MM.1S (cell line): ENCODE measurements around the gene FAM20C.

ENCODE experiments used
- DNase-seq: peaks from one replicate; pipeline ENCODE4 v3.0.0-alpha.2; 2015
- H2AFZ ChIP-seq: fragments of 300-600 bp; sonication (generic); 2 replicates; pipeline ENCODE4 v1.6.0; 2016; ENCODE audit warnings: antibody characterized with exemption, low read length
- H3F3A ChIP-seq: fragments of 300-600 bp; sonication (generic); 2 replicates; pipeline ENCODE4 v1.6.1; 2016; ENCODE audit warnings: mild to moderate bottlenecking, antibody characterized with exemption, low read length, moderate library complexity, mixed read lengths; ENCODE audit not compliant: insufficient read depth
- H3K27ac ChIP-seq: fragments of 300-600 bp; sonication (generic); 2 replicates; pipeline ENCODE4 v1.5.1; 2016; ENCODE audit warnings: mild to moderate bottlenecking, low read length
- H3K27me3 ChIP-seq: fragments of 300-600 bp; sonication (generic); replicated peaks from 2 replicates; pipeline ENCODE4 v1.6.0; 2016; ENCODE audit warnings: low read length; ENCODE audit not compliant: insufficient read depth
- H3K36me3 ChIP-seq: fragments of 300-600 bp; sonication (generic); replicated peaks from 2 replicates; pipeline ENCODE4 v1.6.1; 2016; ENCODE audit warnings: mild to moderate bottlenecking, low read length, mixed read lengths; ENCODE audit not compliant: insufficient read depth
- H3K4me1 ChIP-seq: fragments of 300-600 bp; sonication (generic); 2 replicates; pipeline ENCODE4 v1.6.1; 2016; ENCODE audit warnings: low read length, mixed read lengths
- H3K4me2 ChIP-seq: fragments of 300-600 bp; sonication (generic); 2 replicates; pipeline ENCODE4 v1.6.0; 2016; ENCODE audit warnings: low read depth, low read length
- H3K4me3 ChIP-seq: fragments of 300-600 bp; sonication (generic); 2 replicates; pipeline ENCODE4 v1.5.1; 2016; ENCODE audit warnings: low read length, mixed read lengths
- H3K79me2 ChIP-seq: fragments of 300-600 bp; sonication (generic); 2 replicates; pipeline ENCODE4 v1.6.1; 2016; ENCODE audit warnings: mixed run types, low read length, mixed read lengths
- H3K9ac ChIP-seq: fragments of 300-600 bp; sonication (generic); 2 replicates; pipeline ENCODE4 v1.6.1; 2016; ENCODE audit warnings: low read length, mixed read lengths
- H3K9me2 ChIP-seq: fragments of 300-600 bp; sonication (generic); replicated peaks from 2 replicates; pipeline ENCODE4 v1.6.1; 2016; ENCODE audit warnings: mild to moderate bottlenecking, low read length, mixed read lengths; ENCODE audit not compliant: insufficient read depth
- H3K9me3 ChIP-seq: fragments of 300-600 bp; sonication (generic); replicated peaks from 2 replicates; pipeline ENCODE4 v1.6.1; 2016; ENCODE audit warnings: mild to moderate bottlenecking, low read length, mixed read lengths; ENCODE audit not compliant: insufficient read depth
- H4K20me1 ChIP-seq: fragments of 300-600 bp; sonication (generic); 2 replicates; pipeline ENCODE4 v1.6.1; 2016; ENCODE audit warnings: mild to moderate bottlenecking, low read length, moderate library complexity, mixed read lengths; ENCODE audit not compliant: insufficient read depth
- CTCF ChIP-seq: fragments of 300-600 bp; sonication (generic); IDR thresholded peaks from 2 replicates; pipeline ENCODE4 v1.5.1; 2016; ENCODE audit warnings: antibody characterized with exemption, low read length, mixed read lengths
- EZH2 ChIP-seq: fragments of 300-600 bp; sonication (generic); optimal IDR thresholded peaks from 2 replicates; pipeline ENCODE3; 2017; ENCODE audit warnings: low read depth, mild to moderate bottlenecking, antibody characterized with exemption, low read length, mixed read lengths
- EZH2phosphoT487 ChIP-seq: fragments of 300-600 bp; sonication (generic); IDR thresholded peaks from 2 replicates; pipeline ENCODE4 v1.6.1; 2018; ENCODE audit warnings: antibody characterized with exemption, low read length

The FAM20C gene

GRCh38 chr7:254337-255037, 62.1 kb downstream of the FAM20C start:
- H3K4me1 ChIP-seq: no peaks in the 10 kb centered on the region
- H3K9ac ChIP-seq: no peak overlapping the region
- H3K4me3 ChIP-seq: no peak overlapping the region
- no peak overlapping the region for H3K27ac ChIP-seq
- no peaks in the 10 kb centered on the region for H3K9me2 ChIP-seq
- no peaks in the 10 kb centered on the region for H3K27me3 ChIP-seq
- DNase-seq: no peak
- H3K79me2 ChIP-seq: no peaks in the 10 kb centered on the region
- H3F3A ChIP-seq: no peaks in the 10 kb centered on the region
- no peaks in the 10 kb centered on the region for H3K36me3 ChIP-seq
- H3K9me3 ChIP-seq: no peaks in the 10 kb centered on the region
- no peak overlapping the region for H3K4me2 ChIP-seq
- no peaks in the 10 kb centered on the region for H4K20me1 ChIP-seq
- TF ChIP-seq EZH2phosphoT487 (no peak), EZH2 (no peak), CTCF (no peak)
- no peak overlapping the region for H2AFZ ChIP-seq

- H2AFZ ChIP-seq: no peak overlapping the region
- no peaks in the 10 kb centered on the region for H3K27me3 ChIP-seq
- no peak overlapping the region for H3K27ac ChIP-seq
- DNase-seq: no peak
- H3K9me2 ChIP-seq: no peaks in the 10 kb centered on the region
- no peaks in the 10 kb centered on the region for H3K4me1 ChIP-seq
- H3K36me3 ChIP-seq: no peaks in the 10 kb centered on the region
- no peaks in the 10 kb centered on the region for H3K79me2 ChIP-seq
- H4K20me1 ChIP-seq: no peaks in the 10 kb centered on the region
- TF ChIP-seq CTCF (no peak), EZH2 (no peak), EZH2phosphoT487 (no peak)
- H3K4me2 ChIP-seq: no peak overlapping the region
- no peaks in the 10 kb centered on the region for H3F3A ChIP-seq
- H3K9me3 ChIP-seq: no peaks in the 10 kb centered on the region
- no peak overlapping the region for H3K9ac ChIP-seq
- H3K4me3 ChIP-seq: no peak overlapping the region
Observed at GRCh38 chr7:255038-255435, 62.7 kb downstream of the FAM20C start.

- no peak overlapping the region for H2AFZ ChIP-seq
- no peaks in the 10 kb centered on the region for H3K9me2 ChIP-seq
- no peaks in the 10 kb centered on the region for H3K9me3 ChIP-seq
- H3K4me1 ChIP-seq: no peaks in the 10 kb centered on the region
- no peaks in the 10 kb centered on the region for H4K20me1 ChIP-seq
- no peak overlapping the region for H3K4me2 ChIP-seq
- no peaks in the 10 kb centered on the region for H3F3A ChIP-seq
- no peaks in the 10 kb centered on the region for H3K79me2 ChIP-seq
- DNase-seq: no peak
- TF ChIP-seq EZH2phosphoT487 (no peak), EZH2 (no peak), CTCF (no peak)
- no peak overlapping the region for H3K9ac ChIP-seq
- no peak overlapping the region for H3K27ac ChIP-seq
- no peak overlapping the region for H3K4me3 ChIP-seq
- H3K27me3 ChIP-seq: no peaks in the 10 kb centered on the region
- H3K36me3 ChIP-seq: no peaks in the 10 kb centered on the region
Observed at GRCh38 chr7:255721-256361, 63.5 kb downstream of the FAM20C start.
